DOHH2 (cell line): ENCODE data around the gene KARS1.

Experiments used
- H3F3A ChIP-seq: fragments of 200-600 bp; sonication (generic), shearing (Covaris generic); 2 replicates; pipeline ENCODE4 v1.6.0; 2016; ENCODE audit warnings: antibody characterized with exemption, mild to moderate bottlenecking; ENCODE audit not compliant: control insufficient read depth, insufficient read depth
- H3K27ac ChIP-seq: fragments of 200-600 bp; sonication (generic); 2 replicates; pipeline ENCODE4 v1.5.1; 2014; ENCODE audit warnings: low read depth, mild to moderate bottlenecking, low read length, moderate library complexity
- H3K27me3 ChIP-seq: fragments of 200-600 bp; sonication (generic); 2 replicates; pipeline ENCODE4 v1.6.1; 2014; ENCODE audit warnings: mild to moderate bottlenecking, low read length, mixed read lengths; ENCODE audit not compliant: control insufficient read depth
- H3K36me3 ChIP-seq: fragments of 200-600 bp; sonication (generic); 2 replicates; pipeline ENCODE4 v1.6.1; 2014; ENCODE audit warnings: mild to moderate bottlenecking, low read length, moderate library complexity, mixed read lengths; ENCODE audit not compliant: control insufficient read depth
- H3K4me1 ChIP-seq: fragments of 200-600 bp; sonication (generic); 2 replicates; pipeline ENCODE4 v1.6.1; 2014; ENCODE audit warnings: mild to moderate bottlenecking, low read length, mixed read lengths; ENCODE audit not compliant: control insufficient read depth
- H3K4me2 ChIP-seq: fragments of 200-600 bp; sonication (generic); 2 replicates; pipeline ENCODE4 v1.6.0; 2014; ENCODE audit warnings: mild to moderate bottlenecking, low read length, moderate library complexity
- H3K4me3 ChIP-seq: fragments of 200-600 bp; sonication (generic); 2 replicates; pipeline ENCODE4 v1.5.1; 2014; ENCODE audit warnings: mild to moderate bottlenecking, low read length, mixed read lengths
- H3K79me2 ChIP-seq: fragments of 200-600 bp; sonication (generic); 2 replicates; pipeline ENCODE4 v1.6.1; 2014; ENCODE audit warnings: mild to moderate bottlenecking, low read length, mixed read lengths; ENCODE audit not compliant: control insufficient read depth
- H3K9me2 ChIP-seq: fragments of 200-600 bp; sonication (generic); replicated peaks from 2 replicates; pipeline ENCODE4 v1.6.1; 2014; ENCODE audit warnings: mild to moderate bottlenecking, low read length, mixed read lengths; ENCODE audit not compliant: control insufficient read depth
- H3K9me3 ChIP-seq: fragments of 200-600 bp; sonication (generic); 2 replicates; pipeline ENCODE4 v1.6.1; 2014; ENCODE audit warnings: antibody characterized with exemption, low read length, mixed read lengths; ENCODE audit not compliant: control insufficient read depth, insufficient read depth
- H4K20me1 ChIP-seq: fragments of 200-600 bp; sonication (generic); 2 replicates; pipeline ENCODE4 v1.6.0; 2014; ENCODE audit warnings: low read depth, mild to moderate bottlenecking, antibody characterized with exemption, low read length, moderate library complexity; ENCODE audit not compliant: control insufficient read depth, insufficient read depth
- CTCF ChIP-seq: fragments of 200-600 bp; sonication (generic); IDR thresholded peaks from one replicate; pipeline ENCODE4 v1.5.1; 2014; ENCODE audit warnings: antibody characterized with exemption, mild to moderate bottlenecking, low read depth, low read length; ENCODE audit not compliant: poor library complexity, severe bottlenecking
- EZH2phosphoT487 ChIP-seq: fragments of 200-600 bp; sonication (generic); IDR thresholded peaks from 2 replicates; pipeline ENCODE4 v1.6.1; 2017; ENCODE audit warnings: borderline replicate concordance, mild to moderate bottlenecking, antibody characterized with exemption, low read length, moderate library complexity, mixed read lengths

The KARS1 gene

DNA sequence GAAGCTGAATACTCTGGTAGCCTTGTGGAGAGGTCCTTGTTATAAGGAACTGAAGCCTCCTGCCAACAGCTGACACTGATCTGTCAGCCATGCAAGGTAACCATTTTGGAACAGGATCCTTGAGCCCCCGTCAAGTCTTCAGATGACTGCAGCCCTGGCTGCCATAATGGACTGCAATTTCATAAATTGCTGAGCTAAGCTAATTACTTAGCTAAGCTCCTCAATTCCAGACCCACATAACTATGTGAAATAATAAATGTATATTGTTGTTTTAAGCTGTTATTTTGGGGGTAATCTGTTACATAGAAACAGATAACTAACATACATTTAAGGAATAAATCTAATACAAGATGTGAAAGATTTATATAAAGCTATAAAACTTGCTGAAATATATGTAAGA, 41.0 kb downstream of the KARS1 start:
- H3F3A ChIP-seq = no peaks in the 10 kb centered on the region
- no peaks in the 10 kb centered on the region for H3K9me2 ChIP-seq
- H3K27ac ChIP-seq = no peak overlapping the region
- no peak overlapping the region for H3K4me2 ChIP-seq
- H3K27me3 ChIP-seq = no peaks in the 10 kb centered on the region
- no peaks in the 10 kb centered on the region for H4K20me1 ChIP-seq
- no peak overlapping the region for H3K4me3 ChIP-seq
- H3K36me3 ChIP-seq = peaks cover 74% of the 10 kb centered on the region
- no peaks in the 10 kb centered on the region for H3K4me1 ChIP-seq
- no peaks in the 10 kb centered on the region for H3K9me3 ChIP-seq
- TF ChIP-seq EZH2phosphoT487 (no peak), CTCF (no peak)
- no peaks in the 10 kb centered on the region for H3K79me2 ChIP-seq

GRCh38 chr16:75603241-75603640, 44.2 kb downstream of the KARS1 start:
- Histone ChIP-seq H3K27ac (no peak overlapping the region), H3K4me3 (no peak overlapping the region), H3K27me3 (no peaks in the 10 kb centered on the region), H3K9me2 (no peaks in the 10 kb centered on the region), H3K79me2 (no peaks in the 10 kb centered on the region), H3K9me3 (no peaks in the 10 kb centered on the region), H3K36me3 (peaks cover 61% of the 10 kb centered on the region), H4K20me1 (no peaks in the 10 kb centered on the region), H3K4me2 (no peak overlapping the region), H3F3A (no peaks in the 10 kb centered on the region), H3K4me1 (no peaks in the 10 kb centered on the region)
- TF ChIP-seq CTCF (no peak), EZH2phosphoT487 (no peak)

GRCh38 chr16:75599452-75600277, 47.8 kb downstream of the KARS1 start:
- no peaks in the 10 kb centered on the region for H3K9me3 ChIP-seq
- no peak overlapping the region for H3K4me2 ChIP-seq
- no peak for TF ChIP-seq CTCF
- no peak for TF ChIP-seq EZH2phosphoT487
- no peaks in the 10 kb centered on the region for H4K20me1 ChIP-seq
- H3K9me2 ChIP-seq = no peaks in the 10 kb centered on the region
- H3K36me3 ChIP-seq = peaks cover 52% of the 10 kb centered on the region
- no peaks in the 10 kb centered on the region for H3K27me3 ChIP-seq
- H3K27ac ChIP-seq = no peak overlapping the region
- H3K4me3 ChIP-seq = no peak overlapping the region
- H3K79me2 ChIP-seq = no peaks in the 10 kb centered on the region
- peaks cover 9% of the 10 kb centered on the region for H3K4me1 ChIP-seq
- H3F3A ChIP-seq = no peaks in the 10 kb centered on the region
